ENCODE measurements around the gene TMEM217.

GRCh38 chr6:37168163-37168758 lies 89.7 kb downstream of the TMEM217 start:
- TF ChIP-seq SALL2 (tag by site-specific recombination; IDR thresholded peaks at IDR 0.05; ENCODE audit: borderline replicate concordance) (no peak), KLF16 (tag by site-specific recombination; IDR thresholded peaks at IDR 0.05) (no peak), SCRT2 (tag by site-specific recombination; IDR thresholded peaks at IDR 0.05) (no peak), ZBTB11 (tag by site-specific recombination; conservative IDR thresholded peaks at IDR 0.05; ENCODE audit: low read depth) (no peak)
- TF ChIP-seq, protein P1, sequence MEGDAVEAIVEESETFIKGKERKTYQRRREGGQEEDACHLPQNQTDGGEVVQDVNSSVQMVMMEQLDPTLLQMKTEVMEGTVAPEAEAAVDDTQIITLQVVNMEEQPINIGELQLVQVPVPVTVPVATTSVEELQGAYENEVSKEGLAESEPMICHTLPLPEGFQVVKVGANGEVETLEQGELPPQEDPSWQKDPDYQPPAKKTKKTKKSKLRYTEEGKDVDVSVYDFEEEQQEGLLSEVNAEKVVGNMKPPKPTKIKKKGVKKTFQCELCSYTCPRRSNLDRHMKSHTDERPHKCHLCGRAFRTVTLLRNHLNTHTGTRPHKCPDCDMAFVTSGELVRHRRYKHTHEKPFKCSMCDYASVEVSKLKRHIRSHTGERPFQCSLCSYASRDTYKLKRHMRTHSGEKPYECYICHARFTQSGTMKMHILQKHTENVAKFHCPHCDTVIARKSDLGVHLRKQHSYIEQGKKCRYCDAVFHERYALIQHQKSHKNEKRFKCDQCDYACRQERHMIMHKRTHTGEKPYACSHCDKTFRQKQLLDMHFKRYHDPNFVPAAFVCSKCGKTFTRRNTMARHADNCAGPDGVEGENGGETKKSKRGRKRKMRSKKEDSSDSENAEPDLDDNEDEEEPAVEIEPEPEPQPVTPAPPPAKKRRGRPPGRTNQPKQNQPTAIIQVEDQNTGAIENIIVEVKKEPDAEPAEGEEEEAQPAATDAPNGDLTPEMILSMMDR (tag by site-specific recombination; IDR thresholded peaks at IDR 0.05) = no peak
